ENCODE data around the gene LINC01488.

Gene LINC01488

GRCh38 chr11:69511358-69512055 is 30.0 kb downstream of the LINC01488 start:
- no peak for FAIRE-seq

GRCh38 chr11:69512136-69512535 is 30.7 kb downstream of the LINC01488 start:
- FAIRE-seq = no peak

- FAIRE-seq = no peak
Observed at GRCh38 chr11:69512790-69513189, 31.3 kb downstream of the LINC01488 start.

- no peak for FAIRE-seq
Observed at GRCh38 chr11:69513196-69513595, 31.7 kb downstream of the LINC01488 start.

GRCh38 chr11:69513663-69514224 is 32.3 kb downstream of the LINC01488 start:
- FAIRE-seq = no peak

- FAIRE-seq = no peak
Observed at GRCh38 chr11:69514771-69515170, 33.3 kb downstream of the LINC01488 start.

- no peak for FAIRE-seq
Observed at GRCh38 chr11:69515271-69516245, 34.1 kb downstream of the LINC01488 start.

- no peak for FAIRE-seq
Observed at GRCh38 chr11:69516526-69516925, 35.1 kb downstream of the LINC01488 start.

- FAIRE-seq = no peak
Observed at GRCh38 chr11:69518081-69518950, 36.9 kb downstream of the LINC01488 start.

- FAIRE-seq = no peak
Observed at GRCh38 chr11:69520186-69520916, 38.9 kb downstream of the LINC01488 start.

GRCh38 chr11:69521457-69521856 is 40.0 kb downstream of the LINC01488 start:
- FAIRE-seq = no peak

- no peak for FAIRE-seq
Observed at GRCh38 chr11:69523453-69523852, 42.0 kb downstream of the LINC01488 start.

GRCh38 chr11:69524291-69524882 is 42.9 kb downstream of the LINC01488 start:
- no peak for FAIRE-seq

GRCh38 chr11:69524991-69525411 is 43.5 kb downstream of the LINC01488 start:
- no peak for FAIRE-seq

- FAIRE-seq = no peak
Observed at GRCh38 chr11:69525516-69526452, 44.3 kb downstream of the LINC01488 start.

- no peak for FAIRE-seq
Observed at GRCh38 chr11:69526453-69526810, 45.0 kb downstream of the LINC01488 start.

- FAIRE-seq = no peak
Observed at GRCh38 chr11:69529001-69529400, 47.5 kb downstream of the LINC01488 start.

- FAIRE-seq = no peak
Observed at GRCh38 chr11:69530278-69531070, 49.0 kb downstream of the LINC01488 start.

- FAIRE-seq = no peak
Observed at GRCh38 chr11:69531071-69531716, 49.7 kb downstream of the LINC01488 start.
